Brain microvascular endothelial cell (primary cell): ENCODE results near the gene EPHB2.

ENCODE experiments used
- DNase-seq: peaks from one replicate; pipeline ENCODE4 v3.0.0-alpha.2; 2020
- H3K27ac ChIP-seq: fragments of 250-450 bp; sonication (Bioruptor Pico); 2 replicates; pipeline ENCODE4 v1.5.1; 2020; ENCODE audit warnings: mild to moderate bottlenecking, moderate library complexity
- H3K27me3 ChIP-seq: fragments of 250-450 bp; sonication (Bioruptor Pico); replicated peaks from 2 replicates; pipeline ENCODE4 v1.5.1; 2020; ENCODE audit warnings: mild to moderate bottlenecking
- H3K36me3 ChIP-seq: fragments of 250-450 bp; sonication (Bioruptor Pico); replicated peaks from 2 replicates; pipeline ENCODE4 v1.5.1; 2020; ENCODE audit warnings: mild to moderate bottlenecking
- H3K4me3 ChIP-seq: 2 replicates; pipeline ENCODE4 v1.5.1; 2011; ENCODE audit warnings: low read depth, mild to moderate bottlenecking, control low read depth, low read length, moderate library complexity
- CTCF ChIP-seq: IDR thresholded peaks from 2 replicates; pipeline ENCODE4 v1.5.1; 2011; ENCODE audit warnings: low read depth, mild to moderate bottlenecking, moderate library complexity, low read length, control low read depth, inconsistent platforms; ENCODE audit errors: missing control alignments
- in situ Hi-C: cut with HindIII; loops from 2 replicates; pipeline ENCODE4 v1.10.0; 2017; ENCODE audit warnings: low sequenced_read_pairs, low pct_ligation_motif_present

Gene EPHB2

DNA sequence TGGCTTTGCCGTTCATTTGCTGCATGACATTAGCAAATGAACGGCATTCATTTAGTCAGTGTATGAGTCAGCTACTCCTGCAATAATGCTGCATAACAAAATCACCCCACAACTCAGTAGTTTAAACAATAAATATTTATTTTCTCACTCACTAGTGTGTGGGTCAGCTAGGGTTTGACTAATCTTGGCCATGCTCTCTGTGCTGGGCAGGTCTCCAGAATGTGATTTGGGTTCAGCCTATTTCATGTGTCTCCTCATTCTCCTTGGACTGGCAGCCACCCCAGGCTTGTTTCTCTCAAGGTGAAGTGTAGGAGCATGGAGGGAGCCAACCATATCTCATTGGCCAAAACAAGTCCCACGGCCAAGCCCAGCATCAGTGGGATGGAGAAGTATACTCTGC, 157.7 kb downstream of the EPHB2 start:
- Histone ChIP-seq H3K27ac (no peak overlapping the region), H3K36me3 (peaks cover 11% of the 10 kb centered on the region), H3K4me3 (no peak overlapping the region), H3K27me3 (no peaks in the 10 kb centered on the region)
- TF ChIP-seq CTCF: no peak
- no peak for DNase-seq
- in situ Hi-C loops: no loop called here

- DNase-seq: no peak
- Histone ChIP-seq H3K4me3 (no peak overlapping the region), H3K36me3 (peaks cover 11% of the 10 kb centered on the region), H3K27me3 (no peaks in the 10 kb centered on the region), H3K27ac (no peak overlapping the region)
- TF ChIP-seq CTCF: no peak
- in situ Hi-C loops: no loop called here
Measured at GRCh38 chr1:22869325-22869724, 158.7 kb downstream of the EPHB2 start.

GRCh38 chr1:22870201-22870871, 159.7 kb downstream of the EPHB2 start:
- Histone ChIP-seq H3K36me3 (peaks cover 6% of the 10 kb centered on the region), H3K27ac (no peak overlapping the region), H3K27me3 (no peaks in the 10 kb centered on the region), H3K4me3 (no peak overlapping the region)
- DNase-seq: no peak
- in situ Hi-C loops: no loop called here
- TF ChIP-seq CTCF: no peak

- Histone ChIP-seq H3K27ac (no peak overlapping the region), H3K36me3 (no peaks in the 10 kb centered on the region), H3K27me3 (no peaks in the 10 kb centered on the region), H3K4me3 (no peak overlapping the region)
- DNase-seq: no peak
- in situ Hi-C loops: no loop called here
- no peak for TF ChIP-seq CTCF
Measured at GRCh38 chr1:22872981-22873664, 162.5 kb downstream of the EPHB2 start.

DNA sequence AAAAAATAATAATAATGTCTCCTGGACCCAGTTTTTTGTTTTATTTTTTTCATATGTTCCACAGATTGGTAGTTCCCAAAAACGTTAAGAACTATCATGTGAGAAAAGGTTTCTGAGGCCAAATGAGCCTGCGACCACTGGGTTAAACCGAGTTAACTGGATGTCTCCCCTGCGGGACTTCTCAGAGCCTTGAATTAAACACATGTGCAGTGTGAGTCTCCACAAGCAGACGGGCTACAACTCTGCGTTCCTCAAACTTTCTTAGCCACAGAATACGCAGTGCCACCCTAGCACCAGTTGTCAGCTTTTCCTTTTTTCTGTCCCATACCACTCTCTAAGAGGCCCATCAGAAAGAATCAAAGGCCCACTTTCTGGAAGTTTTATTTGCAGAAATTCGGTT, 164.1 kb downstream of the EPHB2 start:
- Histone ChIP-seq H3K36me3 (no peaks in the 10 kb centered on the region), H3K27ac (no peak overlapping the region), H3K4me3 (no peak overlapping the region), H3K27me3 (no peaks in the 10 kb centered on the region)
- in situ Hi-C loops: loop anchor here (25.0 kb wide), 1 partner anchor 187 kb away; no protein-coding TSS in a partner anchor
- no peak for TF ChIP-seq CTCF
- no peak for DNase-seq
